NCI-H1092 (cell line): Measurements from ENCODE around the gene LSMEM2.

Source experiments
- DNase-seq: peaks from one replicate; lab custom pipeline; 2025; lab: John Stamatoyannopoulos, UW

Gene LSMEM2

GRCh38 chr3:50322386-50323091 lies 43.7 kb downstream of the LSMEM2 start, which contains the start of gene HYAL2:
TSS of gene HYAL2 (minus strand) at chr3:50322745. CDS start at chr3:50320489, 2,256 bp downstream.
- peak; percentile 33 for DNase-seq

DNA sequence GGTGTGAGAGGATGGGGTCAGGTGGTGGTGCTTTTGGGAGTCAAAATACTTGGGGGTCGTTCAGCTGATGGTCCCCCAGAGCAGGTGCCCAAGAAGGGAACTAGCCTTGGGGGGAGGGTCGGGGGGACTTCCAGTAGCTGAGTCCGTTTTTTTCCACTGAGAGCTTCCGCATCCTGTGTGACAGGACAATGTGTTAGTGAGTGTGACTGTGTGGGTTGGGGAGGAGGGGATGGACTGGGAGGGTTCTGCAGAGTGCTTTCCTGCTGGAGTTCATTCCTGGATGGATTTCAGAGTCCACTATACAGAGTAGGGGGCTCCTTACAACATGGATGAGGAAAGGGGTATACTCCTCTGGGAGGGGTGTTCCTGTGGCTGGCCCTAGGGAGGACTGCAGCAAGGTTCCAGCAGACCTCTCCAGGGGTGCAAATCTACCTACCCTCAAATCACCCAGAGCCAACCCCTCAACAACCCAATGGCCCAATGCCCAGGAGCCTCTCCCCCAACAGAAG lies 44.3 kb downstream of the LSMEM2 start:
- DNase-seq: no peak

DNA sequence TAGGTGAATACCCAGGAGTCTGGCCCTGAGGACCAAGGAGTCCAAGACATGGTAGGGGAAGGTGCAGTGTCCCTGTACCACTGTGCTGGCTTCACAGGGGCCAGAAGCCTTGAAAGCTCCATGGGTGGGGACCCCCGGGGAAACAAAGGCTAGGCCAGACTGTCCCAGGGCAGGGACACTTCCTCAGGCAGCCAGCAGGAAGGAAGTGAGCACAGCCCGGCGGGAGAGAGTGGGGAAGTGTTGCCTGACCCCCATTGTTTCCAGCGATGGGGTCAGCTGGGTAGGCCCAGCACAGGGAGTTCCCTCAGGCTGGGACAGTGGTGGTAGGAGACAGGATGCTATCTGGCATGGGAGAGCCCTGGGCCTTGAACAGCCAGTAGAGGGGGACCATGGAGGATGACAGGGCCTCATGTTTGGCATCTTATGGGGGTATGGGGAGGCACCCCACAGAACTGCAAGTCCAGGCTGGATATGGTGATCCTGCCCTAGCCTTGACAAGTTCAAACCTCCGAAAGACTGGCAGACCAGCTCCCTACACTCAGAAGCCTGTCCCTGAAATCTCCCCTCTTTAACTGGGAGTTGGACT lies 44.8 kb downstream of the LSMEM2 start:
- no peak for DNase-seq

DNA sequence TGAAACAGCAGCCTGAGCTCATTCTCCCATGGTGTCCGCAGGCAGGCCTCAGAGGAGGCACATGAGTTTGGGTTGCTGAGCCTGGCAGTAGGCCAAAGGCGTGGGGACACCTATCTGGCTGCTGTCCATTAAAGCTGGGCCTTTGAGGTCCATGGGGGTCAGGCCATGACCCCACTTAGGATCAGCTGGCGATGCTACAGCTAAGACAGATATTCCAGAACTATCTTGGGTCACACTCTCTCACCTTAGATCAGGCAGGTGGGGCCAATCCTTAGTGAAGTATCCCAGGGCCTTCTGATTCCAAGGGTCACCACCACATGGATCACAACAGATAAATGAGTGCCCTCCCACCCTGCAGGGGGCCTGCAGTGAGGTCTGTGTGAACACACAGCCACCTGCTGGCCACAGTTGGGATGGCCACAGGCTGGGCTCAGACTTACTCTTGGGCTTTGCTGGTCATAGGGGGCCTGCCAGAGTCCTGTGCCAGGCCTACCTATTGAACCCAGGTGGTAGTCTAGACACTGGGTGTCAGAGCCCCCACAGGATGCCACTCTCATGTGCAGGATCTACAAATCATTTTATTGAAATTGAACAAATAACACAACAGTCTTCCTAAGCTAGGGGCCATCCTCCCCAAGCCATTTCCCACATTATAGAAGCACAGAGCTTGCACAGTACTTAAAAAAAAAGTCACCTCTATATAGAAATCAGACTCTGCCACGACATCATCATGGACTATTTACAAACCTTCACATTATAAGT lies 45.6 kb downstream of the LSMEM2 start:
- peak; percentile 25 for DNase-seq

DNA sequence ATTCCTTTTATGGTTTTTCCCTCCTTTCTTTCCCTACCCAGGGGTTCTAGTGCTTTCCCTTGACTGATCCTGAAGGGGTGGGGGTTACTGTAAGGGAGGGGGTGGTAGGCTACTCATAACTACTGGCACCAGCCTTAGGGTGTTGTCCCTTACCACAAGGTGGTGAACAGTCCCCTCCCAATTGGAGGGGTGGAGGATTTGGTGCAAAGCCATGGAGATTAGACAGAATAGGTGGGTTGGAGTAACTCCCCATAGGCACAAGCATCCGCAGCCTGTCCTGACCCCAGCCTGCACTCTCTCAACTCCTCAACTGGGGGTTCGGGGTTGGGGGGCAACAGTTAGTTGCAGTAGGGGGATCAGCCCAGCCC lies 46.2 kb downstream of the LSMEM2 start:
- DNase-seq: no peak

DNA sequence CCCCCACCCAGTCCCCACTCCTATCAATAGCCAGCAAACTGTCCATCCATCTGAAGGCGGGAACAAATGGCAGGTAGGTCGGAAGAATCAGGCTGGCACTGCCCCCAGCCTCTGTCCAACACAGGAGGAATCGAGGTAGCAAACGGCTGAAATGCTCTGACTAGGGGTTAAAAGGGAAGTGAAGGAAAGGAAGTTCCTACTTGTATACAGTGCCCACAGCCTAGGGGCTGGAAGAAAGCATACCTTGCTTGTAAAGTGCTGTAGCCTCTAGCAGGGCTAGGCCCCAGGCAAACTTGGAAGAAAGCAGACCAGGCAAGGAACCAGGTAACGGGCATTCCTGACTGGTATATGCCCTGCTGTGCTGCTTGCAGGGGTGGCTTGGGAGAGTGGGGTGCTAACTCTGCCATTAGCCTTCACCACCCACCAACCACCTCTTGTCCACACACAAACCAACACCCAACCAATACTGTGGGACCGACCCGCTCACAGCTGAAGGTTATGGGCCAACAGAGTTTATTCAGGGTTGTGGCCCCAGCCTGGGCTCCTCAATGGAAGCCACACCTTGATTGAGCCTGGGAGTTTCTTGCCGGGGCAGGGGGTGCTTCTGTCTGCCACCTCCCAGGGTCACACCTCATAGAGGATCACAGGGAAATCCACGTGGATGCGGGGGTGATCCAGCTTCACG lies 46.8 kb downstream of the LSMEM2 start:
- DNase-seq: no peak

- DNase-seq: no peak
Observed at GRCh38 chr3:50326182-50326541, 47.3 kb downstream of the LSMEM2 start.

GRCh38 chr3:50327129-50327528 lies 48.2 kb downstream of the LSMEM2 start:
- no peak for DNase-seq

DNA sequence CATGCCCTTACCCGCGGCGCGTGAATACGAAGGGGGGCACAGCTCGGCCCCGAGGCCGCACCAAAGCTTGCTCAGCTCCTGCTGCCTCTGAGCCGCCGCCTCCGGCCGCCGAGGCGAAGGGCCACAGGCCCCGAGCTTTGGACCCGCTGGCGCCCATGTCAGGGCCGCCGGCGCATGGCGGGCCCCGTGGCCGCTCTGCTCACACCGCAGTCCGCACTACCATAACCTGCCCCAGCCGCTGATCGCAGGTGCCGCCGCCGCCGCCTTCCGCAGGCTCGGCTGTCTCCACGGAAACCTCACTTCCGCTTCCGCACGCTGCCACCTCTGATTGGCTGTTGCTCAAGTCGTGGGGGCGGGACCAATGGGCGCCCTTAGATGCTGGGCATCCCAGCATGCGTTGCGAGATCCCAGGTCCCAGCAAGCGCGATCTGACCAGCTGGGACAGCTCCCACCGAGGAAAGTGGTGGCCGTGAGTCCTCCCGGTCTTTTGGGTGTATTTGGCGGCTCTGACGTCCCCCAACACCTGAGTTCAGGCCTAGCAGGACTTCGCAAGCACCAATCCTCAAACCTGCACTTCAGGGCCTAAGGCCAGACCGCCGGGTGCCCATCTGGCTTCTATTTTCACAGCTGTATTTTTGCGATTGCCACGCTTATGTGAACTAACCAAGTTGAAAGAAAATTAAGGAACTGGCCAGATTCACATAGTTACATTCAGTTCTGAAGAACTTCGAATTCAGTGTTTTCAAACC lies 49.2 kb downstream of the LSMEM2 start, which contains the start of gene TUSC2:
Gene TUSC2, minus strand, starts transcription at position 281 of the 749 bp plus-strand sequence. Its CDS starts 124 bp downstream, at position 157.
- DNase-seq: peak; percentile 92

DNA sequence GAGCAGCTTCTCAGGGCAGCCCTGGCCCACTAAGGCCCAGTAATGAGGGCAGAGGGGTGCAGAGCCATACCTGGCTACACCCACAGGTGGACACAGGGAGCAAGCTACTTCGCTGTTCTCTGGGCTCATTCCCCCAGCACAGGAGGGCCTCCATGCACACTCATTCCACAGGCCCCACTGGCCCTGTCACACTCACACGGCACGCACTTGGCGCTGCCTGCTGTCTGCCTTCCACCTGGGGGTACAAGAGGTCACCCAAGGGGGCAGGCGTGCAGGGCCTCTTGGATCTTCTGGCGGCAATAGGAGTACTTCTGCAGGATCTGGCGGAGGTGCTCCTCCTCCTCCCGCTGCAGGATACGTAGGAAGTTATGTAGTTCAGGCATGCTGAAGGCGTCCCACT lies 51.4 kb downstream of the LSMEM2 start:
- no peak for DNase-seq

GRCh38 chr3:50331364-50331907 lies 52.5 kb downstream of the LSMEM2 start:
- no peak for DNase-seq

DNA sequence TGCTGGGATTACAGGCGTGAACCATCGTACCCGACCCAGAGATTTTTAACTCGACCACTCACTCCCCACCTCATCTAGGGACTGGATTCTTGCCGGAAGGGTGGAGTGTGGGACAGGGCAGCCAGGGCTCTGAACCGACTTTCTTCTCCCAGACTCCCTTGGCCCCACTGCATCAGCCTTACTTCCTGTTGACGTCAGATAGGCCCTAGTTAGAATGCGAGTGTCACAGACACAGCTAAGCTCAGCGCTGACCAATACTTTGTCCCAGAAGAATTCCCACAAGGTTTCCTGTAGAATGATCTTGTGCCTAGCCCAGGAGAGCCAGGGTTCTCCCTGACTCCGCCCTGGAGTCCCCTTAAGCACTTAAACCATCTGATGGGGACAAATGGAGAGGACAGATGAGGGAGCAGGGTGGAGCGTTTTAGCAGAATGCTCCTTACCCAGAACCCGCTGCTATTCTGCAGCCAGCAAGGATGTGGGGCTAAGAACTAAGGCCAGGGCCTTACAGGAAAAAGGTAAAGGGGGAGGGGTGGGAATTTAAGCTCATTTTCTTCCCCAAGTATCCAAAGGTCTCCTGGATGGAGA lies 54.9 kb downstream of the LSMEM2 start:
- no peak for DNase-seq

GRCh38 chr3:50334339-50335075 lies 55.6 kb downstream of the LSMEM2 start:
- DNase-seq: no peak

- no peak for DNase-seq
Observed at GRCh38 chr3:50336452-50337174, 57.7 kb downstream of the LSMEM2 start.

- DNase-seq: peak; percentile 94
Observed at GRCh38 chr3:50337175-50337861, 58.4 kb downstream of the LSMEM2 start.
